Stimulated activated CD4-positive, alpha-beta T cell treated with anti-CD3 and anti-CD28 coated beads, Interleukin-1b, Interleukin-23, amount 100 ng/mL, for 1 hour (primary cell): ENCODE results near the gene ALPK1.

Experiments used
- DNase-seq, 2 donors: peaks; one replicate each; pipeline ENCODE4 v3.0.0-alpha.2; 2020; ENCODE audit warnings: low read depth in 2 of 2

Gene ALPK1

GRCh38 chr4:112328734-112329130 is 31.6 kb downstream of the ALPK1 start:
- no peak for DNase-seq

GRCh38 chr4:112329672-112330375 is 32.7 kb downstream of the ALPK1 start:
- DNase-seq: no peak

GRCh38 chr4:112330921-112331320 is 33.8 kb downstream of the ALPK1 start:
- no peak for DNase-seq

- no peak for DNase-seq
Observed at GRCh38 chr4:112332398-112332797, 35.2 kb downstream of the ALPK1 start.

- no peak for DNase-seq
Observed at GRCh38 chr4:112340023-112340422, 42.9 kb downstream of the ALPK1 start.

- no peak for DNase-seq
Observed at GRCh38 chr4:112341033-112341432, 43.9 kb downstream of the ALPK1 start.

GRCh38 chr4:112343330-112344080 is 46.3 kb downstream of the ALPK1 start:
- DNase-seq: no peak

- no peak for DNase-seq
Observed at GRCh38 chr4:112348488-112349158, 51.5 kb downstream of the ALPK1 start.

GRCh38 chr4:112352736-112353135 is 55.6 kb downstream of the ALPK1 start:
- no peak for DNase-seq

GRCh38 chr4:112355662-112356061 is 58.5 kb downstream of the ALPK1 start:
- DNase-seq: no peak

GRCh38 chr4:112357453-112357852 is 60.3 kb downstream of the ALPK1 start:
- DNase-seq: no peak

GRCh38 chr4:112357897-112358296 is 60.7 kb downstream of the ALPK1 start:
- no peak for DNase-seq

- DNase-seq: no peak
Observed at GRCh38 chr4:112358415-112358814, 61.2 kb downstream of the ALPK1 start.

- no peak for DNase-seq
Observed at GRCh38 chr4:112358952-112359749, 62.0 kb downstream of the ALPK1 start.

- no peak for DNase-seq
Observed at GRCh38 chr4:112361181-112361791, 64.1 kb downstream of the ALPK1 start.

- no peak for DNase-seq
Observed at GRCh38 chr4:112370466-112370865, 73.3 kb downstream of the ALPK1 start.

GRCh38 chr4:112371361-112371760 is 74.2 kb downstream of the ALPK1 start:
- no peak for DNase-seq

- DNase-seq: no peak
Observed at GRCh38 chr4:112374850-112375249, 77.7 kb downstream of the ALPK1 start.

- no peak for DNase-seq
Observed at GRCh38 chr4:112377171-112377570, 80.0 kb downstream of the ALPK1 start.

- DNase-seq: no peak
Observed at GRCh38 chr4:112377594-112378242, 80.5 kb downstream of the ALPK1 start.

GRCh38 chr4:112378243-112378620 is 81.1 kb downstream of the ALPK1 start:
- no peak for DNase-seq
